ENCODE measurements around the gene ERICH3.

The ERICH3 gene

DNA sequence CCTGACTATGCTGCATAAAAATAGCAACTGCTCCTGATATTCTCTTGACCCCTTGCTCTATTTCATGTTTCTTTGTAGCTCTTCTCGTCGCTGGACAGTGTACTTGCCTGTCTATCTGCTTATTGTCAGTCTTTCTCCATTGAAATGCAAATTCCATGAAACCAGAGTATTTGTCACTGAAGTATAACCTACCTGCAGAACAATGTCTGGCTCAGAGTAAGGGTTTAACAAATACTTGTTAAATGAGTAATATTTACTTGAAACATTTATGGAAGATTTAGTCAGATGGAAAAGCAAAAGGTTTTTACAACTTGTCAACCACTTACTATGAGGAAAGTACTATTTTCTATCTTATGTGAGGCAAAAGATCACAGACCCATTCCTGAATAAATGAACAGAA, 19.9 kb upstream of the ERICH3 start:
- Histone ChIP-seq H3K27me3 (ENCODE audit: control insufficient read depth, insufficient read depth, low read length) (no peaks in the 10 kb centered on the region), H3K4me1 (ENCODE audit: control insufficient read depth, insufficient read depth, low read length) (no peaks in the 10 kb centered on the region), H3K4me3 (ENCODE audit: low read length) (no peak overlapping the region), H3K27ac (ENCODE audit: low read depth, low read length) (no peak overlapping the region), H3K9ac (ENCODE audit: low read length) (no peak overlapping the region), H3K36me3 (ENCODE audit: control insufficient read depth, insufficient read depth, low read length) (no peaks in the 10 kb centered on the region)

DNA sequence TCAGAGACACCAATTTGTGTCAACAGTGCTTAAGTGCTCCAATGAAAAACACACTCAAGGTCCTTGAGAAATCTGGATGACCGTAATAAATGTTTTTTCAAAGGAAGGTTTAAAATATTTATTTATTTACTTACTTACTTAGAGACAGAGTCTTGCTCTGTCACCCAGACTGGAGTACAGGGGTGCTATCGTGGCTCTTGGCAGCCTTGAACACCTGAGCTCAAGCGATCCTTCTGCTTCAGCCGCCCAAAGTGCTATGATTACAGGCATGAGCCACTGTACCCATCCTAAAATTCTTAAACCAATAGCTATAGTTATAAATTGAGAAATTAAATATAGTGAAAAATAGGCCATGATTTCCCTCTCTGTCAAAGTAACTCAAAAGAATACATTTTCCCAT, 17.3 kb upstream of the ERICH3 start:
- H3K27ac ChIP-seq (ENCODE audit: low read depth, low read length) = no peak overlapping the region
- H3K4me3 ChIP-seq (ENCODE audit: low read length) = no peak overlapping the region
- H3K36me3 ChIP-seq (ENCODE audit: control insufficient read depth, insufficient read depth, low read length) = no peaks in the 10 kb centered on the region
- no peak overlapping the region for H3K9ac ChIP-seq (ENCODE audit: low read length)
- no peaks in the 10 kb centered on the region for H3K27me3 ChIP-seq (ENCODE audit: control insufficient read depth, insufficient read depth, low read length)
- no peaks in the 10 kb centered on the region for H3K4me1 ChIP-seq (ENCODE audit: control insufficient read depth, insufficient read depth, low read length)

DNA sequence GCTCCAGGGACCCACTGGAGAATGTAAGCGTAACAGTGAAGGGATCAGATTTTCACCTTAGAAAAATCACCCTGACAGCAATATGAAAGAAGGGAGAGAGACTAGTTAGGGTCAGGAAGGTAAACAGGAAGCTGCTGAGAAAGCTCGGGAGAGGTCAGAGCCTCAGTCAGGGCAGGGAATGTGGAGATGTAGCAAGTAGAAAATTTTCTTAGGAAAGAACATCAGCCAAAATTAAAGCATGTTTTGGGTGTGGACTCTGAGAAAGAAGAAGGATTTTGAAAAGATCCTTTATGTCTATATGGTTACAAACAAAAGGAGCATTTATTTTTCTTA, 16.7 kb upstream of the ERICH3 start:
- H3K4me1 ChIP-seq (ENCODE audit: control insufficient read depth, insufficient read depth, low read length) = no peaks in the 10 kb centered on the region
- no peaks in the 10 kb centered on the region for H3K36me3 ChIP-seq (ENCODE audit: control insufficient read depth, insufficient read depth, low read length)
- H3K27me3 ChIP-seq (ENCODE audit: control insufficient read depth, insufficient read depth, low read length) = no peaks in the 10 kb centered on the region
- H3K27ac ChIP-seq (ENCODE audit: low read depth, low read length) = no peak overlapping the region
- no peak overlapping the region for H3K4me3 ChIP-seq (ENCODE audit: low read length)
- no peak overlapping the region for H3K9ac ChIP-seq (ENCODE audit: low read length)

DNA sequence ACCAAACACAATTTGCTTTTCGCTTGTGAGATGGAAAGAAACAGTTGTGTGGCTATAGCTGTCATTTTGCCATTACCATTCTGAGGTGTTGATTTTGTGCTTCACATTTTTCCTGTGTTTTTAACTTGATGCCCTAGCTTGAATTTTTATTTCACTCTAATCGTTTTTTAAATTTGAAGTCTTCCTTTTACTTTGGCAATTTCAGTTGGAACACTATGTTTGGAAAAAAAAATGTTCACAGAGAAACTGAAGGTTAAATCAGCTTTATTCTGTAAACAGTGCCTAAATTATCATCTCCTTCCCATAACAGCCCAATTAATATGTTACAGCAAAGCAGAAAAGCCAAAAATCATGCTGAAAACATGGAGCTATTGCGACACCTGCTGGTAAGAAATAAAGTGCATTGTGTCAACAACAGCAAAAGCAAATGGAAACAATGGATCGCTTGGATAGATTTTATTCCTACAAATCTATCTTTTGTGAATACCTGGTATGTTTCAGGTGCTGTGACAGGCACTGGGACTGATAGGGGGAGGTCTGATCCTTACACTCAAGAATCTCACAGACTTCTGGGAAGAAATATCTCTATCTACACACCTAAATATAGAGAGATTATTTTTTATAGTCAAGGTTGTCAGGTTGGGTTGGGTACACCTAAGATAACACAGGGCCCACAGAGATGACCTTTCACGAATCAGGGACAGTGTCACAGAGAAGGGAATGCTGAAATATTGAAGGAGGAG, 16.2 kb upstream of the ERICH3 start:
- Histone ChIP-seq H3K27ac (ENCODE audit: low read depth, low read length) (no peak overlapping the region), H3K4me1 (ENCODE audit: control insufficient read depth, insufficient read depth, low read length) (no peaks in the 10 kb centered on the region), H3K27me3 (ENCODE audit: control insufficient read depth, insufficient read depth, low read length) (no peaks in the 10 kb centered on the region), H3K36me3 (ENCODE audit: control insufficient read depth, insufficient read depth, low read length) (no peaks in the 10 kb centered on the region), H3K9ac (ENCODE audit: low read length) (no peak overlapping the region), H3K4me3 (ENCODE audit: low read length) (no peak overlapping the region)

DNA sequence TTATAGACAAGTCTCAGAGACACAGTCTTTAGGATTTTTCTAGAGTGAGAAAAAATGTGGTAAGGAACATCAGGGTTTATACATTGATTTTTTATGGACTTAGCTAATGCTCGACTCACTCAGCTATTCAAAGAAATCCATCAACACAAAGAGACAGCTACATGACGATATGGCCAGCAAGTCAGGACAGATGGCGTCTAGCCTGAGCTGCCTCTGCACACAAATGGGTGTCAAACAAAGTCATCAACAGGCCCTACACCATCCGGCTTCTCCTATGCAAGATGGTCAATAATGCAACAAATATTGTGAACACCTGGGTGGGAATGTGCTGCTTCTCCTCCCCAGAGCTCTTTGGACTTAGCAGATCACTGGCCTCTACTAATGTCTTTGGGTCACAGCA, 13.3 kb upstream of the ERICH3 start:
- H3K27me3 ChIP-seq (ENCODE audit: control insufficient read depth, insufficient read depth, low read length) = no peaks in the 10 kb centered on the region
- H3K4me3 ChIP-seq (ENCODE audit: low read length) = no peak overlapping the region
- H3K36me3 ChIP-seq (ENCODE audit: control insufficient read depth, insufficient read depth, low read length) = no peaks in the 10 kb centered on the region
- no peaks in the 10 kb centered on the region for H3K4me1 ChIP-seq (ENCODE audit: control insufficient read depth, insufficient read depth, low read length)
- no peak overlapping the region for H3K9ac ChIP-seq (ENCODE audit: low read length)
- H3K27ac ChIP-seq (ENCODE audit: low read depth, low read length) = no peak overlapping the region

DNA sequence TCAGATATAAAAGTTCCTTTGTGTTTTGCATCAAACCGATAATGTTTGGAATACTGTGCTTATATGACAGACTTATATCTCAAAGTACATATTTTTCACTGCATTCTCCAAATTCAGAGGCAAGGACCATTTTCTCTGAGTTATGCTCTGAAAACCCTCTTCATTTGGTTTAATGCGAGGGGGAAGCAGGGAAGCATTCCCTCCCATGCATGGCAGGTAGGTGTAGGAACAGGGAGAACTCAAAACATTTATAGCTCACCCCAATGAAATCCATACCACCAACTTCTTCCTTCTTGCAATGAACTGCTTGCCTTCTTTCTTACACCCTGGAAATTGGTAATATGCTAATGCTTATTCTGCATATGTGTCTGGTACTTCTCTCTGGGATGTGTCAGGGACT, 10.7 kb upstream of the ERICH3 start:
- Histone ChIP-seq H3K4me1 (ENCODE audit: control insufficient read depth, insufficient read depth, low read length) (no peaks in the 10 kb centered on the region), H3K27ac (ENCODE audit: low read depth, low read length) (no peak overlapping the region), H3K36me3 (ENCODE audit: control insufficient read depth, insufficient read depth, low read length) (no peaks in the 10 kb centered on the region), H3K4me3 (ENCODE audit: low read length) (no peak overlapping the region), H3K27me3 (ENCODE audit: control insufficient read depth, insufficient read depth, low read length) (no peaks in the 10 kb centered on the region), H3K9ac (ENCODE audit: low read length) (no peak overlapping the region)

DNA sequence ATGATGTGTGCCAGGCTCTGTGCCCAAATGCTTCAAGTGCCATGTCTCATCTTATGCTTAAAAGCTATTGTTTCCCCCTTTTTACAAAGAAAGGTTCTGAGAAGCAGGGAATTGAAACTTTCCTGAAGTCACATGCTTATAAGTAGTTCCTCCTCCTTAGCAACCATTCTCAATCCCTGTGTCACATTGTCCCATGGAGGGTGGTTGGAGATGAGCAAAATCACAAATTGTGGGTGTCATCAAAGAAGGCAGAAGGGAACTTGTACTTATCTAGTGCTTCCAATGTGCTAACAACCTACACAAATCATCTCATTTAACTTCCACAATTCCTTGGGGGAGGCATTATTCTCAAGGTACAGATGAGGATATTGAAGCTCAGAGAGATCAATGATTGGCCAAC, 10.1 kb upstream of the ERICH3 start:
- Histone ChIP-seq H3K9ac (ENCODE audit: low read length) (no peak overlapping the region), H3K27ac (ENCODE audit: low read depth, low read length) (no peak overlapping the region), H3K36me3 (ENCODE audit: control insufficient read depth, insufficient read depth, low read length) (no peaks in the 10 kb centered on the region)

DNA sequence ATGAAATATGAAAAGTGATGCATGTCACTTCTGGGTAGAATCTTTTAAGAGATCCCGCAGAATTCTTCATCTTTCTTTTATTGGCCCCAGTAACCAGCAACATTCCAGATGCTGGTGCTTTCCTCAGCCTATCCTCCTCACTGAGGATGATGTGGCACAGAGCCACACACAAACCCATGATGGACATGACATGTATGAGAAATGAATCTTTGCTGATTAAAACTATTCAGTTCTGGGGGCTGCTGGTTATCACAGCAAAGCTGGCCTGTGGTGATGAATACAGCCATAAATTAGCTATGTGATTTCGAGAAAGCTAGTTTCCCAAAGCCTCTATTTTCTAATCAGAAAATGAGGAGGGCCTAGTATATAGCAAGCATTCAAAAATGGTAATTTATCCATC, 8.3 kb upstream of the ERICH3 start:
- H3K4me3 ChIP-seq (ENCODE audit: low read length) = no peak overlapping the region
- no peak overlapping the region for H3K27ac ChIP-seq (ENCODE audit: low read depth, low read length)

More for the DNA sequence above, 10.1 kb upstream of the ERICH3 start:
- Histone ChIP-seq H3K4me3 (ENCODE audit: low read length) (no peak overlapping the region), H3K4me1 (ENCODE audit: control insufficient read depth, insufficient read depth, low read length) (no peaks in the 10 kb centered on the region), H3K27me3 (ENCODE audit: control insufficient read depth, insufficient read depth, low read length) (no peaks in the 10 kb centered on the region)

DNA sequence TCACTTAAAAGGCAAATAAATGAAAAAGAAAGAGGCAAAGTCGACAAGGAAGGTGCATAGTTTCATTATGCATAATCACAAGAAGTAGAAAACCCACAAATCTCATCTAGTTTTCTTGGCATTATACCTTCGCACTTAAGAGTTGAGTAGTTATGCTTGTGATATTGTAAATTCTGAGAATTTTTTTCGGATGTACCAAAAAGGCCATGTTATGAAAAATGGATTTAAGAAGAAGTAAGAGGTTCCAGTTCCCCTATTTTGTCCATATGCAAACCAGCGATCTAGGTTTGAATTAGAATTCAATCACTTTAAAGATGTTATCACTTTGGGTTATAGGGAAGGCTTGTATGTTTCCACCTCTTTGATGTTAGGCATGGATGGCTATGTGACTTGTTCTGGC, 7.9 kb upstream of the ERICH3 start:
- Histone ChIP-seq H3K27ac (ENCODE audit: low read depth, low read length) (no peak overlapping the region), H3K4me1 (ENCODE audit: control insufficient read depth, insufficient read depth, low read length) (no peaks in the 10 kb centered on the region), H3K27me3 (ENCODE audit: control insufficient read depth, insufficient read depth, low read length) (no peaks in the 10 kb centered on the region), H3K9ac (ENCODE audit: low read length) (no peak overlapping the region), H3K4me3 (ENCODE audit: low read length) (no peak overlapping the region), H3K36me3 (ENCODE audit: control insufficient read depth, insufficient read depth, low read length) (no peaks in the 10 kb centered on the region)

More for the DNA sequence above, 8.3 kb upstream of the ERICH3 start:
- H3K36me3 ChIP-seq (ENCODE audit: control insufficient read depth, insufficient read depth, low read length) = no peaks in the 10 kb centered on the region
- H3K9ac ChIP-seq (ENCODE audit: low read length) = no peak overlapping the region
- no peaks in the 10 kb centered on the region for H3K4me1 ChIP-seq (ENCODE audit: control insufficient read depth, insufficient read depth, low read length)
- H3K27me3 ChIP-seq (ENCODE audit: control insufficient read depth, insufficient read depth, low read length) = no peaks in the 10 kb centered on the region

DNA sequence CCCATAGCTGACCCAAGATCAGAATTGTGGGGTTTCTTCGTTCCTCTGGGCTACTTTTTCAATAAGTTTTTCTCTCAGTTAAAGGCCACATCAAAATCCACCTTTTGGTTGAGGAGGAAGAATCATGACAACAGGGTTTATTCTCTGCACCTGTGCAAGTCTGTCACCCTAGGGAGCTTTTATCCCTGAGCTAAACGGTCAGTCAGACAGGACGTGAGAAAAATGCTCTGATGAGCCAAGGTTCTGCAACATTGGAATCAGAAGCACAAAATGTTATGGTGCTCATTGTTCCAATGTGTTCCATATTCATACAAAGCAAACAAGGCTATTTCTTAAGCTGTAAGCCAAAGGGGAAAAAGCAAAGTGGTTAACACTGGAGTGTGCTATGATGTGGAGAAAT, 7.4 kb upstream of the ERICH3 start:
- Histone ChIP-seq H3K4me3 (ENCODE audit: low read length) (no peak overlapping the region), H3K27me3 (ENCODE audit: control insufficient read depth, insufficient read depth, low read length) (no peaks in the 10 kb centered on the region), H3K36me3 (ENCODE audit: control insufficient read depth, insufficient read depth, low read length) (no peaks in the 10 kb centered on the region), H3K4me1 (ENCODE audit: control insufficient read depth, insufficient read depth, low read length) (no peaks in the 10 kb centered on the region), H3K9ac (ENCODE audit: low read length) (no peak overlapping the region), H3K27ac (ENCODE audit: low read depth, low read length) (no peak overlapping the region)

DNA sequence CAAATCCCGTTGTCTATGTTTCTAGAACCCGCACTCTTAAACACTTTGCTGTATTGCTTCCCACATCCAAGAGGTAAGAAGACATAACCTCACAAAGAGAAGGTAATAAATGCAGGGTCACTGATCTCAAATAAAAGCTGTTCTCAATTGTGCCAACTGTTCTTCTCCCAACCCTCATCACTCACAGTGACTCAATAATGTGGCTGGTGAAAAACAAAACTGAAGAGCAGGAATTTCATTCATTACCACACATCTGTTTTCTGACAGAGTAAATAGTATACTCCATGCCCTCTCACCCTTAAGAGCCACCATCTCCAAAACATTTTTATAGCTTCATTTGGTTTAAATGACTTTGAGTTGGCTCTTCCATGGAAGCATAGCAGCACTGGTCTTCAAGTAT, 6.2 kb upstream of the ERICH3 start:
- H3K4me1 ChIP-seq (ENCODE audit: control insufficient read depth, insufficient read depth, low read length) = no peaks in the 10 kb centered on the region
- H3K4me3 ChIP-seq (ENCODE audit: low read length) = no peak overlapping the region
- H3K27ac ChIP-seq (ENCODE audit: low read depth, low read length) = no peak overlapping the region
- H3K36me3 ChIP-seq (ENCODE audit: control insufficient read depth, insufficient read depth, low read length) = no peaks in the 10 kb centered on the region
- no peaks in the 10 kb centered on the region for H3K27me3 ChIP-seq (ENCODE audit: control insufficient read depth, insufficient read depth, low read length)
- no peak overlapping the region for H3K9ac ChIP-seq (ENCODE audit: low read length)

DNA sequence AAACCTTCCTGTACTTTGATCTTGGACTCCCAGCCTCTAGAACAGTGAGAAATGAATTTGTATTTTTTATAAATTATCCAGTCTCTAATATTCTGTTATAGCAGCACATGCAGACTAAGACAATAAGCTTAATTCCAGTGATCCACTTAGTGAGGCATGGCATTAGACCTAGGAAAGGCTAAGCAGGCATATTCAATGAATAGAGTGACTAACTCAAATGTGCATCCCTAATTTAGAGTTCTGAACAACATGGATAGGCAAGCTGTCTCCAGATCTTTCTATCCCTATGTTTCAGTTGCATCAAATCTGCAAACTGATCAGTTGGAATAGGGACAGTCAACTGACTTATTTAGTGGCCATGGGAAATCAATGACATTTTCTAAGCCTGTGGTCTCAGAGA, 4.3 kb upstream of the ERICH3 start:
- H3K4me1 ChIP-seq (ENCODE audit: control insufficient read depth, insufficient read depth, low read length) = no peaks in the 10 kb centered on the region
- H3K36me3 ChIP-seq (ENCODE audit: control insufficient read depth, insufficient read depth, low read length) = no peaks in the 10 kb centered on the region
- H3K4me3 ChIP-seq (ENCODE audit: low read length) = no peak overlapping the region
- no peaks in the 10 kb centered on the region for H3K27me3 ChIP-seq (ENCODE audit: control insufficient read depth, insufficient read depth, low read length)
- H3K27ac ChIP-seq (ENCODE audit: low read depth, low read length) = no peak overlapping the region
- H3K9ac ChIP-seq (ENCODE audit: low read length) = no peak overlapping the region

DNA sequence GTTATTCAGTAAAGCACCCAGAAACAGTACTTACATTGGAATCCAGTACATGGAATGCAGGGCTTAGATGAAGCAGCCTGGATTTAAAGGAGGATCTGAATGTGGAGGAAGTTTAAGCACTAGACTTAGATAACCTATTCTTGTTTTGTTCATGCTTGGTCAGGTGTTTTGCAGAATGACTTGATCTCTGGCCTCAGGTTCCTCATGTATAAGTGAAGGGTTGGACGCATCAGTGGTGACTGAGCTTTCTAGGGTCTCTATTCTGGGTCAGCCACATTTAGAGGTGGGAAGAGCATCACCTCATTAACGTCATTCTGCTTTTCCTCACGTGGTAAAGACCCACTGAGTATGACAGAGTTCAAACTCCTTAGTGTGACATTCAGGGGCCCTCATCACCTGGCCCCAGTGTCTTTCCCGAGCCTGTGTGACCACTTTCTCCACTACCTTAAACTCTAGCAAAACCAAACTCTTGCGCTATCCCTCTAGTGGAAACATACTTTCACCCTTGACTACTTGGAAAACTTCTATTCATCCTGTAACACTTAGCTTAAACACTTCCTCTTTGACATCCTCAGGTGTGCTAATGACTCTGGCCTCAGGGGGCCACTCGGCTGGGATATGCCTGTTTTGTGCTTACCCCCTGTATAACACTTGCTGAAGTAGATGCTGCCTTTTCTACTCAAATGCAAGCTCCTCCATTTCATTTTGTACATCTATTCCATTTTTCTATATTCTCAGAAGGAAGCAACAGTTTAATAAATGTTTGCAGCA, 871 bp upstream of the ERICH3 start:
- Histone ChIP-seq H3K36me3 (ENCODE audit: control insufficient read depth, insufficient read depth, low read length) (no peaks in the 10 kb centered on the region), H3K9ac (ENCODE audit: low read length) (no peak overlapping the region), H3K27ac (ENCODE audit: low read depth, low read length) (no peak overlapping the region), H3K4me3 (ENCODE audit: low read length) (no peak overlapping the region), H3K27me3 (ENCODE audit: control insufficient read depth, insufficient read depth, low read length) (no peaks in the 10 kb centered on the region), H3K4me1 (ENCODE audit: control insufficient read depth, insufficient read depth, low read length) (no peaks in the 10 kb centered on the region)

All from rectal smooth muscle tissue (tissue), 1 donor.